HCT116 (cell line): ENCODE measurements around the gene ACOT7. TPM values are rescaled to one million over a fixed set of nuclear protein-coding genes. Genes with fewer than 3 reads are reported as not detected.

Experiments used
- ATAC-seq: fragments of 200-7000 bp; cut with Tn5 transposase; 2 replicates; pipeline ENCODE4 v1.9.1; 2020; ENCODE audit warnings: mild to moderate bottlenecking, moderate library complexity
- BruUV-seq: library from RNA; stranded (reverse); fragments of 400-500 nt; replicated peaks from 2 replicates; lab custom pipeline; 2021; lab: Mats Ljungman, UMichigan
- CTCF ChIA-PET: fragments of 300-600 bp; sonication (Branson Sonifier 250); formaldehyde crosslinking; loops from one replicate; lab custom pipeline; 2021; ENCODE audit warnings: antibody characterized with exemption; lab: Charles Lee
- POLR2A ChIA-PET: fragments of 300-600, 350-600 bp; sonication (Branson Sonifier 250); formaldehyde crosslinking; loops from one replicate; lab custom pipeline; 2021; ENCODE audit warnings: antibody characterized with exemption; lab: Charles Lee
- RAD21 ChIA-PET, 2 experiments: fragments of 300-600 bp; sonication (Branson Sonifier 250); formaldehyde crosslinking; loops; one replicate each; lab custom pipeline; 2023; ENCODE audit warnings: low total read pairs in 2 of 2; ENCODE audit not compliant: uncharacterized antibody in 2 of 2, unreplicated experiment in 2 of 2, low non-redundant PET in 1 of 2; lab: Charles Lee
- DNase-seq: peaks from one replicate; pipeline ENCODE4 v3.0.0-alpha.2; 2010; ENCODE audit warnings: low read depth, low spot score
- H2AFZ ChIP-seq: fragments of 200-600 bp; shearing (Covaris generic), sonication (generic); 2 replicates; pipeline ENCODE4 v1.6.1; 2017; ENCODE audit warnings: low read depth, mixed run types, mixed read lengths, antibody characterized with exemption, low read length; ENCODE audit not compliant: poor library complexity, severe bottlenecking
- H3K27ac ChIP-seq: 2 replicates; pipeline ENCODE4 v1.5.1; 2012; ENCODE audit warnings: low read depth, low read length
- H3K27me3 ChIP-seq: fragments of 200-600 bp; sonication (generic); 2 replicates; pipeline ENCODE4 v1.6.1; 2016; ENCODE audit warnings: mixed run types, low read length, mixed read lengths; ENCODE audit not compliant: insufficient read depth
- H3K36me3 ChIP-seq, 2 experiments: fragments of 200-500 bp in 1 of 2; fragments of 200-600 bp in 1 of 2; sonication (Bioruptor generic) in 1 of 2; sonication (generic) in 1 of 2; 2 replicates each; pipeline versions ENCODE4 v1.5.1 to v1.6.1; 2014 to 2016; ENCODE audit warnings: low read length in 2 of 2, inconsistent platforms in 1 of 2, mixed read lengths in 1 of 2, mixed run types in 1 of 2; ENCODE audit not compliant: insufficient read depth in 2 of 2, control insufficient read depth in 1 of 2
- H3K4me1 ChIP-seq, 2 experiments: fragments of 200-600 bp in 1 of 2; sonication (generic) in 1 of 2; 2 replicates each; pipeline versions ENCODE4 v1.5.1 to v1.6.1; 2012 to 2017; ENCODE audit warnings: low read length in 2 of 2, inconsistent platforms in 1 of 2, mild to moderate bottlenecking in 1 of 2, mixed read lengths in 1 of 2, mixed run types in 1 of 2, moderate library complexity in 1 of 2; ENCODE audit not compliant: insufficient read depth in 2 of 2, control insufficient read depth in 1 of 2
- H3K4me2 ChIP-seq: fragments of 200-600 bp; sonication (generic); 2 replicates; pipeline ENCODE4 v1.6.1; 2017; ENCODE audit warnings: mixed run types, low read length, mixed read lengths
- H3K4me3 ChIP-seq, 2 experiments: fragments of 200-600 bp in 1 of 2; sonication (generic) in 1 of 2; replicated peaks in 1 of 2; 2 replicates each; pipeline ENCODE4 v1.5.1; 2011 to 2016; ENCODE audit warnings: low read length in 2 of 2, control low read depth in 1 of 2, low read depth in 1 of 2, mild to moderate bottlenecking in 1 of 2, mixed read lengths in 1 of 2, mixed run types in 1 of 2
- H3K79me2 ChIP-seq: fragments of 200-600 bp; sonication (generic); 2 replicates; pipeline ENCODE4 v1.6.1; 2017; ENCODE audit warnings: mild to moderate bottlenecking, mixed run types, low read length, moderate library complexity, mixed read lengths; ENCODE audit not compliant: insufficient read depth
- H3K9ac ChIP-seq: fragments of 200-600 bp; sonication (generic); 2 replicates; pipeline ENCODE4 v1.6.1; 2016; ENCODE audit warnings: low read length, mixed read lengths
- H3K9me2 ChIP-seq: fragments of 200-600 bp; sonication (generic), shearing (Covaris generic); 2 replicates; pipeline ENCODE4 v1.6.1; 2017; ENCODE audit warnings: mixed run types, mild to moderate bottlenecking, moderate library complexity; ENCODE audit not compliant: insufficient read depth
- H3K9me3 ChIP-seq, 2 experiments: fragments of 200-500 bp in 1 of 2; fragments of 200-600 bp in 1 of 2; sonication (Bioruptor generic) in 1 of 2; sonication (generic) in 1 of 2; 2 replicates each; pipeline ENCODE4 v1.6.1; 2014 to 2017; ENCODE audit warnings: low read length in 2 of 2, mixed read lengths in 2 of 2, inconsistent platforms in 1 of 2, low read depth in 1 of 2, mild to moderate bottlenecking in 1 of 2, mixed run types in 1 of 2, moderate library complexity in 1 of 2; ENCODE audit not compliant: control insufficient read depth in 1 of 2, insufficient read depth in 1 of 2
- H4K20me1 ChIP-seq: fragments of 200-600 bp; sonication (generic), shearing (Covaris generic); 2 replicates; pipeline ENCODE4 v1.6.1; 2017; ENCODE audit warnings: mixed run types, mild to moderate bottlenecking, moderate library complexity; ENCODE audit not compliant: insufficient read depth
- ATF3 ChIP-seq: IDR thresholded peaks from 2 replicates; pipeline ENCODE4 v1.6.1; 2012
- CBX3 ChIP-seq: IDR thresholded peaks from 2 replicates; pipeline ENCODE4 v1.6.1; 2012; ENCODE audit warnings: low read depth
- EGR1 ChIP-seq: IDR thresholded peaks from 2 replicates; pipeline ENCODE4 v1.6.1; 2012; ENCODE audit warnings: low read depth
- EZH2 ChIP-seq: fragments of 200-600 bp; sonication (generic); IDR thresholded peaks from 2 replicates; pipeline ENCODE4 v1.6.1; 2017; ENCODE audit warnings: antibody characterized with exemption, mixed run types
- JUND ChIP-seq: IDR thresholded peaks from 2 replicates; pipeline ENCODE4 v1.6.1; 2012
- MAX ChIP-seq: IDR thresholded peaks from 2 replicates; pipeline ENCODE4 v1.6.1; 2012
- POLR2A ChIP-seq: IDR thresholded peaks from 2 replicates; pipeline ENCODE4 v1.7.0; 2011; ENCODE audit warnings: borderline replicate concordance; ENCODE audit not compliant: insufficient read depth, insufficient read length; ENCODE audit errors: extremely low read depth
- RAD21 ChIP-seq: IDR thresholded peaks from 2 replicates; pipeline ENCODE4 v1.6.1; 2012; ENCODE audit warnings: low read depth, mild to moderate bottlenecking
- SP1 ChIP-seq: IDR thresholded peaks from 2 replicates; pipeline ENCODE4 v1.6.1; 2012; ENCODE audit warnings: low read depth
- SRF ChIP-seq: IDR thresholded peaks from 2 replicates; pipeline ENCODE4 v1.6.1; 2012; ENCODE audit warnings: low read depth
- YY1 ChIP-seq: IDR thresholded peaks from 2 replicates; pipeline ENCODE4 v1.6.1; 2011; ENCODE audit warnings: low read length, low read depth, moderate library complexity, mild to moderate bottlenecking; ENCODE audit not compliant: insufficient replicate concordance; ENCODE audit errors: extremely low read depth
- ZBTB33 ChIP-seq: IDR thresholded peaks from 2 replicates; pipeline ENCODE4 v1.6.1; 2011; ENCODE audit warnings: mild to moderate bottlenecking, low read length, moderate library complexity; ENCODE audit not compliant: insufficient replicate concordance; ENCODE audit errors: extremely low read depth
- ZFX ChIP-seq: fragments of 450-650 bp; IDR thresholded peaks from 2 replicates; pipeline ENCODE4 v1.6.1; 2017
- intact Hi-C: fragments of 100-400 bp; cut with micrococcal nuclease; formaldehyde crosslinking; loops from 2 replicates; pipeline ENCODE4 v1.10.0; 2022
- total RNA-seq: library from RNA; stranded (reverse); gene quantifications from one replicate; pipeline ENCODE4 v1.2.1, GENCODE V29; 2021; ENCODE audit not compliant: unreplicated experiment

ACOT7 gene
- total RNA-seq, 1 experiment from 2014 or later, result 162 TPM

GRCh38 chr1:6298940-6299465, 94.6 kb downstream of the ACOT7 start:
- no peaks in the 10 kb centered on the region for H3K27me3 ChIP-seq
- CTCF ChIA-PET, result no interaction called here
- no peak for DNase-seq
- peaks cover 2 to 7% of the 10 kb centered on the region in 2 experiments; a peak in 2 of 4 replicates for H3K36me3 ChIP-seq
- H2AFZ ChIP-seq, result no peak overlapping the region
- H3K9ac ChIP-seq, result no peak overlapping the region
- H3K9me3 ChIP-seq, result no peaks in the 10 kb centered on the region
- no peak overlapping the region for H3K4me3 ChIP-seq
- POLR2A ChIA-PET, result no interaction called here
- no peaks in the 10 kb centered on the region for H3K9me2 ChIP-seq
- H3K79me2 ChIP-seq, result no peaks in the 10 kb centered on the region
- TF ChIP-seq ZFX (no peak), EZH2 (no peak), POLR2A (no peak), ZBTB33 (no peak), EGR1 (no peak), YY1 (no peak), SP1 (no peak), ATF3 (no peak), CBX3 (no peak), RAD21 (no peak), JUND (no peak), SRF (no peak), MAX (no peak)
- ATAC-seq, result no peak
- intact Hi-C loops, result no loop called here
- BruUV-seq, result no TSS peak
- no peak overlapping the region for H3K27ac ChIP-seq
- peaks cover 0 to 9% of the 10 kb centered on the region in 2 experiments; a peak in 1 of 4 replicates for H3K4me1 ChIP-seq
- RAD21 ChIA-PET, result no interaction called here
- H4K20me1 ChIP-seq, result no peaks in the 10 kb centered on the region
- no peak overlapping the region for H3K4me2 ChIP-seq
